HG03469 (cell line): ENCODE data around the gene STK39.

Experiments used
- ATAC-seq: cut with Tn5 transposase; IDR thresholded peaks from one replicate; pipeline ENCODE4 v1.9.1; 2021; ENCODE audit warnings: mild to moderate bottlenecking, moderate library complexity, moderate number of reproducible peaks; ENCODE audit not compliant: unreplicated experiment

The STK39 gene

GRCh38 chr2:168024459-168024858 is 222.9 kb downstream of the STK39 start:
- no peak for ATAC-seq

- no peak for ATAC-seq
Observed at GRCh38 chr2:168021800-168022587, 225.4 kb downstream of the STK39 start.

GRCh38 chr2:168015274-168015953 is 232.0 kb downstream of the STK39 start:
- no peak for ATAC-seq

GRCh38 chr2:168009900-168010299 is 237.5 kb downstream of the STK39 start:
- ATAC-seq = no peak

- no peak for ATAC-seq
Observed at GRCh38 chr2:168008646-168009195, 238.7 kb downstream of the STK39 start.

GRCh38 chr2:168006498-168006897 is 240.9 kb downstream of the STK39 start:
- no peak for ATAC-seq

GRCh38 chr2:168005586-168005985 is 241.8 kb downstream of the STK39 start:
- ATAC-seq = no peak

- no peak for ATAC-seq
Observed at GRCh38 chr2:168003876-168004275, 243.5 kb downstream of the STK39 start.

- ATAC-seq = peak; percentile 57
Observed at GRCh38 chr2:168002021-168002553, 245.3 kb downstream of the STK39 start.

GRCh38 chr2:167992278-167992677 is 255.1 kb downstream of the STK39 start:
- ATAC-seq = no peak

- no peak for ATAC-seq
Observed at GRCh38 chr2:167990062-167990461, 257.3 kb downstream of the STK39 start.

GRCh38 chr2:167988296-167988695 is 259.1 kb downstream of the STK39 start:
- no peak for ATAC-seq

- ATAC-seq = no peak
Observed at GRCh38 chr2:167987558-167987957, 259.8 kb downstream of the STK39 start.

GRCh38 chr2:167987026-167987425 is 260.4 kb downstream of the STK39 start:
- ATAC-seq = no peak

- no peak for ATAC-seq
Observed at GRCh38 chr2:167986223-167986622, 261.2 kb downstream of the STK39 start.

GRCh38 chr2:167981945-167982344 is 265.4 kb downstream of the STK39 start:
- ATAC-seq = no peak

GRCh38 chr2:167980439-167980838 is 267.0 kb downstream of the STK39 start:
- no peak for ATAC-seq

GRCh38 chr2:167972746-167973145 is 274.6 kb downstream of the STK39 start:
- no peak for ATAC-seq

- no peak for ATAC-seq
Observed at GRCh38 chr2:167972020-167972419, 275.4 kb downstream of the STK39 start.

GRCh38 chr2:167966937-167967913 is 280.2 kb downstream of the STK39 start:
- ATAC-seq = no peak
